Measurements from ENCODE around the gene DDX31.

DDX31 gene

GRCh38 chr9:132639322-132639721, 30.5 kb downstream of the DDX31 start:
- no peak for DNase-seq (ENCODE audit: low read depth in 1 of 2, low spot score in 1 of 2)
- TF ChIP-seq REST (IDR thresholded peaks at IDR 0.05; ENCODE audit: insufficient replicate concordance, low read depth) (no peak), GABPA (IDR thresholded peaks at IDR 0.05; ENCODE audit: low read depth) (no peak), CTCF (IDR thresholded peaks at IDR 0.05; ENCODE audit: insufficient read depth, low read length) (no peak), POLR2AphosphoS5 (IDR thresholded peaks at IDR 0.05; ENCODE audit: low read depth) (no peak), SPI1 (IDR thresholded peaks at IDR 0.05; ENCODE audit: borderline replicate concordance, low read depth) (no peak)
- no peaks in the 10 kb centered on the region for H3K27me3 ChIP-seq (ENCODE audit: insufficient read depth, poor library complexity, severe bottlenecking)
- H3K4me3 ChIP-seq (replicated peaks; ENCODE audit: insufficient read depth, low read length), result no peak overlapping the region
- no peak overlapping the region for H3K27ac ChIP-seq (replicated peaks)

- no peak for DNase-seq (ENCODE audit: low read depth in 1 of 2, low spot score in 1 of 2)
- Histone ChIP-seq H3K27me3 (ENCODE audit: insufficient read depth, poor library complexity, severe bottlenecking) (no peaks in the 10 kb centered on the region), H3K4me3 (replicated peaks; ENCODE audit: insufficient read depth, low read length) (no peak overlapping the region), H3K27ac (replicated peaks) (no peak overlapping the region)
- TF ChIP-seq POLR2AphosphoS5 (IDR thresholded peaks at IDR 0.05; ENCODE audit: low read depth) (no peak), CTCF (IDR thresholded peaks at IDR 0.05; ENCODE audit: insufficient read depth, low read length) (no peak), SPI1 (IDR thresholded peaks at IDR 0.05; ENCODE audit: borderline replicate concordance, low read depth) (no peak), REST (IDR thresholded peaks at IDR 0.05; ENCODE audit: insufficient replicate concordance, low read depth) (no peak), GABPA (IDR thresholded peaks at IDR 0.05; ENCODE audit: low read depth) (no peak)
Observed at GRCh38 chr9:132638240-132638639, 31.5 kb downstream of the DDX31 start.

- TF ChIP-seq POLR2AphosphoS5 (IDR thresholded peaks at IDR 0.05; ENCODE audit: low read depth) (no peak), CTCF (IDR thresholded peaks at IDR 0.05; ENCODE audit: insufficient read depth, low read length) (no peak), SPI1 (IDR thresholded peaks at IDR 0.05; ENCODE audit: borderline replicate concordance, low read depth) (no peak), GABPA (IDR thresholded peaks at IDR 0.05; ENCODE audit: low read depth) (no peak), REST (IDR thresholded peaks at IDR 0.05; ENCODE audit: insufficient replicate concordance, low read depth) (no peak)
- no peaks in the 10 kb centered on the region for H3K27me3 ChIP-seq (ENCODE audit: insufficient read depth, poor library complexity, severe bottlenecking)
- H3K27ac ChIP-seq (replicated peaks), result no peak overlapping the region
- no peak for DNase-seq (ENCODE audit: low read depth in 1 of 2, low spot score in 1 of 2)
- no peak overlapping the region for H3K4me3 ChIP-seq (replicated peaks; ENCODE audit: insufficient read depth, low read length)
Observed at GRCh38 chr9:132637801-132638200, 32.0 kb downstream of the DDX31 start.
